Measurements from ENCODE around the gene SMPD4.
"Not testable (repeated sequence)": the region's sequence is repeated elsewhere in the genome, so short reads cannot be mapped to it uniquely, and the experiment has no call there.

DNA sequence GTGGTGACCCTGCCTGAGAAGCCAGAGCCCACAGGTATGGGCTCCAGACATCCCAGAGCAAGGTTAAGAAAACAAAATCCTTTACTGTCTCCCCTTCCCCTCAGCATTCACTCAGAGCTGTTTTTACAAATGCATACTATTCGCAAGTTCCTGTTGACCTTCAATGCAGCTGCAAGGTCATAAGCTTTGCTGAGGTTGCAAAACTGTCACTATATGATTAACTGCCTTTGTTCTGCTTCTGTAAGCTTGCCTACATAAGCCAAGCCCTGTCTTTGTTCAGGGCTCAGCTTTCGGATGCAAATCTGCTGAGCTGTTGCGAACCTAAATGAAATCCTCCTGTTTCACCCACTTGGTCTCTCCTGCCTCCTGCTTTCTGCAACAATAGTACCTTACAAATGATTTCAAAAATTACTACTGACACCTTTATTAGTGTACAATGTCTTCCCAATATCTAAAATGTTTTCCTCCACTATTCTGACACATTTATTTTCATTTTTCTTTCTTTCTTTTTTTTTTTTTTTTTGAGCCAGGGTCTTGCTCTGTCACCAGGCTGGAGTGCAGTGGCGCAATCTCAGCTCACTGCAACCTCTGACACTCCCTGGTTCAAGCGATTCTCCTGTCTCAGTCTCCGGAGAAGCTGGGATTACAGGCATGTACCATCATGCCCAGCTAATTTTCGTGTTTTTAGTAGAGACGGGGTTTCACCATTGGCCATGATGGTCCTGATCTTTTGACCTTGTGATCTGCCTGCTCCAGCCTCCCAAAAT, 78.6 kb downstream of the SMPD4 start:
- TF ChIP-seq CTCF (IDR thresholded peaks at IDR 0.05; ENCODE audit: poor library complexity, severe bottlenecking); EZH2 (IDR thresholded peaks at IDR 0.05; ENCODE audit: borderline replicate concordance, insufficient read depth, low read length, poor library complexity, severe bottlenecking); POLR2AphosphoS5 (IDR thresholded peaks at IDR 0.05); TAF1 (IDR thresholded peaks at IDR 0.05; ENCODE audit: low read depth): not testable (repeated sequence)

All from neural cell (in vitro differentiated cells).